GM08714 (cell line): ENCODE data around the gene SDC1.
"Not testable (repeated sequence)": the region's sequence is repeated elsewhere in the genome, so short reads cannot be mapped to it uniquely, and the experiment has no call there.

Experiments
- H3K4me3 ChIP-seq: fragments of 200-500 bp; sonication (Bioruptor generic); 2 replicates; pipeline ENCODE4 v1.5.1; 2014; ENCODE audit warnings: mild to moderate bottlenecking, low read length, inconsistent platforms
- ZNF274 ChIP-seq: IDR thresholded peaks from 2 replicates; pipeline ENCODE4 v1.6.1; 2012; ENCODE audit warnings: mild to moderate bottlenecking, low read depth, low read length

The SDC1 gene

DNA sequence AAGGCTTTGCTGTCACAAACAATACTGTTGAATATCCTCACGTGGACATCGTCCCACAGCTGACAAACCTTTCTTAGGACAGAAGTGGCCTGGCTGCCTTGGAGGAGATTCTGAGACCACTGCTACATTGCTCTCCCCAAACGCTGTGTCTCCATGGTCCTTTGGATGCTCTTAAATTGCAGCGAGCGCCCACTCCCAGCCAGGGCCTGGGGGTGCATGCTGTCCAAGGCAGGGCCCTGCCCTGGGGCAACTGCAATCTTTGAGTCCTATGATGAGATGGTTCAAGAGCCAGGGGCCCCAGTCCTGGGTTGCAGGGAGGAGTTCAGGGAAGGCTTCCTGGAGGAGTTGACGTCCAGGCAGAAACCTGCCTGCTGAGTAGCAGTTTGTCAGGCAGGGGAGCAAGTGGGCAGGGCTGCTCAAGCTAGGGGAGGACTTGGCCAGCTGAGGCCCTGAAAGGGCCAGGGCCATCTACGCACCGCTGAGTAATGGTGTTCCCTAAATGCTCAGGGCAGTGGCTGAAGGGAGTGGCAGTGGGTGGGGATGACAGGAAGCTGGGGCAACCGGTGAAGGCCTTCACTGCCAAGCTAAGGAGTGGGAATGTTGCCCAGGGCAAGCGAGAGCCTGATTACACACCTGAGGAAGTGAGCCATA is 10.8 kb upstream of the SDC1 start:
- H3K4me3 ChIP-seq = no peak overlapping the region
- no peak for TF ChIP-seq ZNF274

DNA sequence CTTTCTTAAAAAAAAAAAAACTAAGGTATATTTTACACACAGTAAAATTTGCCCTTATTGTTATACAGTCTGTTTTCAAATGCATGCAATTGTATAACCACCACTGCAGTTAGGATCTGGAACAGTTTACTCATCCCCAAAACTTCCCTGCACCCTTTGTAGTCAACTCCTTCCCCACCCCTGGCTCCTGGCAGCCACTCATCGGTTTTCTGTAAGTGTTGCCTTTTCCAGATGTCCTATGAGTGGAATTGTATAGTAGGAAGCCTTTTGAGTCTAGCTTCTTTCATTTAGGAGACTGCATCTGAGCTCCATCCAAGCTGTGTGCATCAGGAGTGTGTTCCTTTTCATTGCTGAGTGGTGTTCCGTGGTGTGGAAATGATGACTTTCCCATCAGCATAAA is 9.7 kb upstream of the SDC1 start:
- not testable (repeated sequence) for H3K4me3 ChIP-seq

- no peak overlapping the region for H3K4me3 ChIP-seq
- no peak for TF ChIP-seq ZNF274
Observed at GRCh38 chr2:20232837-20233207, 7.9 kb upstream of the SDC1 start.

- no peak overlapping the region for H3K4me3 ChIP-seq
- no peak for TF ChIP-seq ZNF274
Observed at GRCh38 chr2:20231598-20232026, 6.7 kb upstream of the SDC1 start.

DNA sequence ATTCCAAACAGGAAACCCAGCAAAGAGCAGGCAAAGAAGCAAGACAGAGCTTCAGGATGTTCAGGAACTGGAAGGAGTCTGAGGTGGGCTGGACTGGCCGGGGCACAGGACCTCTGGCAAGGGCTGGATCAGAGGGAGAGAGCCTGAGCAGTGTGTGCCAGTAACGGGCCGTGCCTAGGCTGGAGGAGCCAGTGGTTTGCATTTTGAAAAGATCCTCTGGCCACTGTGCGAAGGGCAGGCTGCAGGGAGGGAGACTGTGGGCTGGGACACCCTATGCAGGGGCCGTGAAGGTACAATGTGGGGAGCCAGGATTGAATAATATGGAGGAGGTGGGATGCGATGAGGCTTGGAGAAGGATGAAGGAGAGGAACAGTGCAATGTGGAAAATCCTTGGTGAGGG is 6.2 kb upstream of the SDC1 start:
- no peak overlapping the region for H3K4me3 ChIP-seq
- TF ChIP-seq ZNF274 = no peak

- TF ChIP-seq ZNF274 = no peak
- H3K4me3 ChIP-seq = no peak overlapping the region
Observed at GRCh38 chr2:20230114-20230425, 5.1 kb upstream of the SDC1 start.

- no peak for TF ChIP-seq ZNF274
- no peak overlapping the region for H3K4me3 ChIP-seq
Observed at GRCh38 chr2:20229322-20230113, 4.6 kb upstream of the SDC1 start.

- no peak overlapping the region for H3K4me3 ChIP-seq
- TF ChIP-seq ZNF274 = no peak
Observed at GRCh38 chr2:20227894-20228505, 3.1 kb upstream of the SDC1 start.

DNA sequence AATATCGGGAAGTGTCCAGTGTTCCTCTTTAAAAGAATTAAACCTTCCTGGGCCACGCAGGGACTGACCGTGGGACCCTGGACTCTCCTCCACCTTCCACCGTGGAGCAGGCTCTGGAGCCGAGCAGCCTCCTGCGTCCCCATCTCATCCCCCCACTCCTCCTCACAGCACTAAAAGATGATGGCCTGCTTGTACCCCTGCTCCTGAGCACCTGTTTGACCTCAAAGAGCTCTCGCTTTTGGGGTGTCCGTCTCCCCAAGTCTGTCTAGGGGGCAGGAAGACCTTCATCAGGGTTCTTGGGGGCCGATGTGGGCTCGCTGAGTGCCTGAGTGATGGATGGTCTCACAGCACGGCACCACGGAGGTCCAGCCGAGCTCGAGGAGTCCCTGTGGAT is 1.2 kb upstream of the SDC1 start:
- H3K4me3 ChIP-seq = no peak overlapping the region
- TF ChIP-seq ZNF274 = no peak

DNA sequence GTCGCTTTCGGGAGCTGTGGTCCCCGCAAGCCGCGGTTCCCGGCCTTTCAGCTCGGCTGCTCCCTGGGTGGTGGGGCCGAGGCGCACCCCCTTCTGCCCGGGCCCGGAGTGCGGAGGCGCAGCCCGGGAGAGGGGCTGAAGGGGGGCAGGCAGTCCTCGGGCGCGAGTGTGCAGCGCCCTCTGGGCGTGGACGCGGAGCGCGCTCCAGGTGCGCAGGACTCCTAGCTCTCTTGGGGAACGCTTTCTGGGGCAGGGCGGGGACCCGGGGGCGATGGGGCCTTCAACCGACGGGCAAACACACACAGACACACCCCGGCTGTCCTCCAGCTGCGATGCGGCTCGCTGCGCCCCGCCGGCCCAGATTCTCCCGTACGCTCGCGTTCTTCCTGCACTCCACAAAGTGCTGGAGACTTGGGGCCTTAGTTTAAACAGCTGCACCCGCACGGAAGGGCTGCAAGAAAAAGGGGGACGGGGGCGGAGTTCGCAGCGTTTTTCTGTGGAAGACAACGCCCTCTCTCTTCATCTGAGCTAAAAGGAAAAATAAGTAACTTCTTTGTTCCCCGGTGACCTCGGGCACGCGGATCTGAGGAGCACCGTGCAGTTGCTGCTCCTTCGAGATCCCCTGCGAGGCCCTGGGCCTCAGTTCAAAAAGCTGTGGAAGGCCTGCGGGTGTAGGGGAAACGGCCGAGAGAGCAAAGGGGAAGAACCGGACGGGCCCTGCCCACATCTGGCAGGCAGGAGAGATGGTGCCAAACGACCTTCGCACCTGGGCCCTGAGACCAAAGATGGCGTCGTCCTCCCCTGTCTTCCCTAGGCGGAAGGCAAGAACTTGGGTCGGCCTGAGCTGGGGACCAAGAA is 593 bp upstream of the SDC1 start:
- peak overlapping the region; percentile 57; the same call in 1 of the 2 replicates for H3K4me3 ChIP-seq
- TF ChIP-seq ZNF274 = no peak

GRCh38 chr2:20224164-20224715 is 690 bp downstream of the SDC1 start:
- peak overlapping the region; percentile 56; the same call in 1 of the 2 replicates for H3K4me3 ChIP-seq
- no peak for TF ChIP-seq ZNF274

DNA sequence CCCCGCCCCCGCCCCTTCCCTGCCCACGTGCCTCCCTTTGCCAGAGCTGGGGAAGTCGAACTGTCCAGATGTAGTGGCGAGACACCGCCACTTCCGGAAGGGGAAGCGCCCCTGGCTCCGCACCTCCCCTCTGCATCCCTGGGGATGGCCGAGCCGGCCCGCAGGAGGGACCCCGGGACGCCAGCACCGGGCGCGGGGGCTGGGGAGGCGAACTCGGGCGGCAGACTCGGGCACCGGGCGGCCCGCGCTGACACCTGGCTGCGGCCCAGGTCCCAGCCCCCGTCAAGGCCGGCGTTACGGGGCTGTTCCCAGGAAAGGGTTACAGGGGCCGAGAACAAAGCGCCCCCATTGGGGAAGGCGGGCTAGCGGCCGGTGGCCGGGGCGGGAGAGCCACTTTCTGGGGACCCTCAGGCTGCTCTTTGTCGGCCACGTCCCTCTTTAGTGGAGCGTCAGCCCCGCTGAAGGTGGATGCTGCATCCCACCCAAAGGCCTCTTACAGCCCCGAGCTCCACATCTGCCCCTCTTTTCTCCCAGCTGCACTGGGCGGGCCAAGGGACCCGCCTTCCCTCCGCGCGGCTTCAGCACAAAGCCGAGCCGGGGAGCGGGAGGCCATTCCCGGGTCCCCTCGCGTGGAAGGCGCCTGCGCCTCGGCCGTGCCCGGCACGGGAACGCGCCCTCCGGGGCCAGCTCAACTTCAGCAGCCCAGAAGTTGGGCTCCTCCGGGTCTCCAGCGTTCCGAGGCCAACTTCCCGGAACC is 1.3 kb downstream of the SDC1 start:
- H3K4me3 ChIP-seq = peak overlapping the region; percentile 56
- TF ChIP-seq ZNF274 = no peak

- H3K4me3 ChIP-seq = no peak overlapping the region
- no peak for TF ChIP-seq ZNF274
Observed at GRCh38 chr2:20222769-20223406, 2.0 kb downstream of the SDC1 start.
